Liver (tissue), 9 donors: ENCODE measurements around the gene ARNT2. TPM values are rescaled to one million over a fixed set of nuclear protein-coding genes. Genes with fewer than 3 reads are reported as not detected.

Experiments
- DNase-seq: peaks from one replicate; pipeline ENCODE4 v3.0.0-alpha.2; 2017; ENCODE audit warnings: low spot score
- H3K27ac ChIP-seq, 2 donors: one replicate each; pipeline ENCODE4 v1.7.0; 2013; ENCODE audit warnings: inconsistent platforms in 2 of 2, low read length in 2 of 2, control low read depth in 1 of 2, low read depth in 1 of 2, mild to moderate bottlenecking in 1 of 2
- H3K27me3 ChIP-seq, 4 donors: one replicate each; pipeline versions ENCODE4 v1.6.1 to v1.7.0; 2013; ENCODE audit warnings: low read length in 3 of 4, inconsistent platforms in 1 of 4, mild to moderate bottlenecking in 1 of 4, moderate library complexity in 1 of 4; ENCODE audit not compliant: control insufficient read depth in 4 of 4, insufficient read depth in 4 of 4
- H3K36me3 ChIP-seq, 4 donors: one replicate each; pipeline versions ENCODE4 v1.6.1 to v1.7.0; 2013; ENCODE audit warnings: low read length in 3 of 4, mild to moderate bottlenecking in 3 of 4, low read depth in 1 of 4, moderate library complexity in 1 of 4; ENCODE audit not compliant: control insufficient read depth in 4 of 4, insufficient read depth in 3 of 4
- H3K4me1 ChIP-seq, 4 donors: one replicate each; pipeline versions ENCODE4 v1.6.1 to v1.7.0; 2013; ENCODE audit warnings: low read length in 3 of 4, mild to moderate bottlenecking in 3 of 4, moderate library complexity in 1 of 4; ENCODE audit not compliant: control insufficient read depth in 4 of 4, insufficient read depth in 4 of 4
- H3K4me3 ChIP-seq, 3 donors: one replicate each; pipeline versions ENCODE4 v1.6.1 to v1.7.0; 2013; ENCODE audit warnings: low read length in 3 of 3, control low read depth in 1 of 3, low read depth in 1 of 3, mild to moderate bottlenecking in 1 of 3
- H3K9ac ChIP-seq, 2 donors: one replicate each; pipeline ENCODE4 v1.7.0; 2013; ENCODE audit warnings: low read length in 2 of 2, mild to moderate bottlenecking in 2 of 2, moderate library complexity in 2 of 2, control low read depth in 1 of 2, low read depth in 1 of 2
- H3K9me3 ChIP-seq, 4 donors: one replicate each; pipeline versions ENCODE4 v1.6.1 to v1.7.0; 2013; ENCODE audit warnings: low read length in 3 of 4; ENCODE audit not compliant: control insufficient read depth in 4 of 4
- EGR1 ChIP-seq, 2 donors: IDR thresholded peaks; 2 replicates each; pipeline ENCODE4 v1.6.1; 2016 to 2018; ENCODE audit warnings: antibody characterized with exemption in 2 of 2, low read depth in 2 of 2
- FOXA1 ChIP-seq: IDR thresholded peaks from 2 replicates; pipeline ENCODE4 v1.6.1; 2016; ENCODE audit warnings: antibody characterized with exemption
- FOXA2 ChIP-seq: IDR thresholded peaks from 2 replicates; pipeline ENCODE4 v1.6.1; 2016; ENCODE audit warnings: antibody characterized with exemption
- GABPA ChIP-seq, 2 donors: IDR thresholded peaks in 1 of 2; conservative IDR thresholded peaks in 1 of 2; 2 replicates each; pipeline ENCODE4 v1.6.1; 2016; ENCODE audit warnings: antibody characterized with exemption in 2 of 2, mild to moderate bottlenecking in 1 of 2, moderate library complexity in 1 of 2
- HNF4A ChIP-seq, 2 donors: conservative IDR thresholded peaks; 2 replicates each; pipeline ENCODE4 v1.6.1; 2016; ENCODE audit warnings: antibody characterized with exemption in 2 of 2, mild to moderate bottlenecking in 2 of 2
- HNF4G ChIP-seq: IDR thresholded peaks from 2 replicates; pipeline ENCODE4 v1.6.1; 2016; ENCODE audit warnings: antibody characterized with exemption
- JUND ChIP-seq, 2 donors: IDR thresholded peaks; 2 replicates each; pipeline ENCODE4 v1.6.1; 2016; ENCODE audit warnings: antibody characterized with exemption in 2 of 2
- NR2F2 ChIP-seq: IDR thresholded peaks from 2 replicates; pipeline ENCODE4 v1.6.1; 2016; ENCODE audit warnings: antibody characterized with exemption
- RAD21 ChIP-seq, 2 donors: IDR thresholded peaks; 2 replicates each; pipeline ENCODE4 v1.6.1; 2016; ENCODE audit warnings: antibody characterized with exemption in 2 of 2, mild to moderate bottlenecking in 2 of 2
- RXRA ChIP-seq, 2 donors: IDR thresholded peaks; 2 replicates each; pipeline ENCODE4 v1.6.1; 2017 to 2018; ENCODE audit warnings: antibody characterized with exemption in 2 of 2, mild to moderate bottlenecking in 1 of 2
- SP1 ChIP-seq: IDR thresholded peaks from 2 replicates; pipeline ENCODE4 v1.6.1; 2018; ENCODE audit warnings: antibody characterized with exemption, mild to moderate bottlenecking
- TAF1 ChIP-seq: conservative IDR thresholded peaks from 2 replicates; pipeline ENCODE4 v1.6.1; 2016; ENCODE audit warnings: antibody characterized with exemption, mild to moderate bottlenecking
- YY1 ChIP-seq: IDR thresholded peaks from 2 replicates; pipeline ENCODE4 v1.6.1; 2016; ENCODE audit warnings: antibody characterized with exemption, mild to moderate bottlenecking
- WGBS: extraction: QIAGEN DNeasy Blood & Tissue Kit; methylation state at CpG from one replicate; pipeline ENCODE4 v1.1.7; 2013; 5-methylcytosine and 5-hydroxymethylcytosine counted together
- polyA plus RNA-seq, 2 donors: library from polyadenylated mRNA; stranded (reverse) in 1 of 2; unstranded in 1 of 2; fragments of 200-250 nt in 1 of 2; fragments of >200 nt in 1 of 2; fragmentation: Nextera tagmentation in 1 of 2; extraction: Ambion mirVana in 1 of 2; gene quantifications; one replicate each; pipeline versions ENCODE4 v1.2.1 to v1.2.3, GENCODE V29; 2013 to 2015
- total RNA-seq, 2 donors: library from RNA; depleted of rRNA; stranded (reverse); fragments of >200 nt; gene quantifications; one replicate each; pipeline ENCODE4 v1.2.3, GENCODE V29; 2014
- TF ChIP-seq, protein P1 (sequence below): IDR thresholded peaks from 2 replicates; pipeline ENCODE4 v1.6.1; 2016; ENCODE audit warnings: antibody characterized with exemption
- TF ChIP-seq, protein P2 (sequence below): IDR thresholded peaks from 2 replicates; pipeline ENCODE4 v1.6.1; 2016; ENCODE audit warnings: antibody characterized with exemption
- TF ChIP-seq, protein P3 (sequence below): IDR thresholded peaks from 2 replicates; pipeline ENCODE4 v1.6.1; 2016; ENCODE audit warnings: antibody characterized with exemption
- TF ChIP-seq, protein P4 (sequence below): IDR thresholded peaks from 2 replicates; pipeline ENCODE4 v1.6.1; 2016; ENCODE audit warnings: antibody characterized with exemption, mild to moderate bottlenecking
- donor health status: healthy.
- donor health status: healthy.
- donor health status: healthy.
- donor health status: healthy.
- donor health status: healthy.

Gene ARNT2
- total and polyA plus RNA-seq, 4 donors: 0.17 to 0.92 (median 0.54) TPM

DNA sequence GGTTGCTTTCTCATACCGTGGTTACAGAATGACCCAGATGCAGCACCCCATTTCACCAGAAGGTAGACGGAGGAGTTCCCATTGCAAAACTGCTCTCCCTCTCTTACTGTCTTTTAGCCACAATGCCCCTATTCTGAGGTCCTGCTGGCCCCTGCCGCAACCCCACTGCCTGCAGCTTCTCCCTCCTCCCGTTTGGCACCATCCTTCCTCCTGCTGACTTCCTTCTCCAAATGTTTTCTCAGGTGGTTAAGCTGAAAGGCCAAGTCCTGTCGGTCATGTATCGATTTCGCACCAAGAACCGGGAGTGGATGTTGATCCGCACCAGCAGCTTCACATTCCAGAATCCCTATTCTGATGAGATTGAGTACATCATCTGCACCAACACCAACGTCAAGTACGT lies 158.7 kb downstream of the ARNT2 start:
- H3K9me3 ChIP-seq: no peaks in the 10 kb centered on the region
- WGBS: 82% methylated on average over 11 of the region's 11 CpGs
- H3K27me3 ChIP-seq: peaks cover 0 to 2% (median 0%) of the 10 kb centered on the region in 4 donors
- no peak for TF ChIP-seq SP1
- TF ChIP-seq, protein P1, sequence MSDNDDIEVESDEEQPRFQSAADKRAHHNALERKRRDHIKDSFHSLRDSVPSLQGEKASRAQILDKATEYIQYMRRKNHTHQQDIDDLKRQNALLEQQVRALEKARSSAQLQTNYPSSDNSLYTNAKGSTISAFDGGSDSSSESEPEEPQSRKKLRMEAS: no peak
- no peak for TF ChIP-seq GABPA (IDR thresholded peaks at IDR 0.05 in 1 of 2, conservative IDR thresholded peaks at IDR 0.05 in 1 of 2)
- no peak for TF ChIP-seq HNF4G
- TF ChIP-seq TAF1: no peak
- no peak for TF ChIP-seq YY1
- TF ChIP-seq HNF4A (conservative IDR thresholded peaks at IDR 0.05): no peak
- TF ChIP-seq FOXA1: no peak
- TF ChIP-seq FOXA2: no peak
- no peak for TF ChIP-seq RAD21 (IDR thresholded peaks at IDR 0.05)
- TF ChIP-seq EGR1 (IDR thresholded peaks at IDR 0.05; ENCODE audit: low read depth in 2 of 2): no peak
- TF ChIP-seq, protein P2, sequence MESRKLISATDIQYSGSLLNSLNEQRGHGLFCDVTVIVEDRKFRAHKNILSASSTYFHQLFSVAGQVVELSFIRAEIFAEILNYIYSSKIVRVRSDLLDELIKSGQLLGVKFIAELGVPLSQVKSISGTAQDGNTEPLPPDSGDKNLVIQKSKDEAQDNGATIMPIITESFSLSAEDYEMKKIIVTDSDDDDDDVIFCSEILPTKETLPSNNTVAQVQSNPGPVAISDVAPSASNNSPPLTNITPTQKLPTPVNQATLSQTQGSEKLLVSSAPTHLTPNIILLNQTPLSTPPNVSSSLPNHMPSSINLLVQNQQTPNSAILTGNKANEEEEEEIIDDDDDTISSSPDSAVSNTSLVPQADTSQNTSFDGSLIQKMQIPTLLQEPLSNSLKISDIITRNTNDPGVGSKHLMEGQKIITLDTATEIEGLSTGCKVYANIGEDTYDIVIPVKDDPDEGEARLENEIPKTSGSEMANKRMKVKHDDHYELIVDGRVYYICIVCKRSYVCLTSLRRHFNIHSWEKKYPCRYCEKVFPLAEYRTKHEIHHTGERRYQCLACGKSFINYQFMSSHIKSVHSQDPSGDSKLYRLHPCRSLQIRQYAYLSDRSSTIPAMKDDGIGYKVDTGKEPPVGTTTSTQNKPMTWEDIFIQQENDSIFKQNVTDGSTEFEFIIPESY: no peak
- H3K27ac ChIP-seq: no peak overlapping the region
- H3K9ac ChIP-seq: no peak overlapping the region
- H3K4me3 ChIP-seq: no peak overlapping the region
- peaks cover 0 to under 1% (median 0%) of the 10 kb centered on the region in 4 donors for H3K4me1 ChIP-seq
- peak; percentile 17 for DNase-seq
- no peaks in the 10 kb centered on the region for H3K36me3 ChIP-seq

DNA sequence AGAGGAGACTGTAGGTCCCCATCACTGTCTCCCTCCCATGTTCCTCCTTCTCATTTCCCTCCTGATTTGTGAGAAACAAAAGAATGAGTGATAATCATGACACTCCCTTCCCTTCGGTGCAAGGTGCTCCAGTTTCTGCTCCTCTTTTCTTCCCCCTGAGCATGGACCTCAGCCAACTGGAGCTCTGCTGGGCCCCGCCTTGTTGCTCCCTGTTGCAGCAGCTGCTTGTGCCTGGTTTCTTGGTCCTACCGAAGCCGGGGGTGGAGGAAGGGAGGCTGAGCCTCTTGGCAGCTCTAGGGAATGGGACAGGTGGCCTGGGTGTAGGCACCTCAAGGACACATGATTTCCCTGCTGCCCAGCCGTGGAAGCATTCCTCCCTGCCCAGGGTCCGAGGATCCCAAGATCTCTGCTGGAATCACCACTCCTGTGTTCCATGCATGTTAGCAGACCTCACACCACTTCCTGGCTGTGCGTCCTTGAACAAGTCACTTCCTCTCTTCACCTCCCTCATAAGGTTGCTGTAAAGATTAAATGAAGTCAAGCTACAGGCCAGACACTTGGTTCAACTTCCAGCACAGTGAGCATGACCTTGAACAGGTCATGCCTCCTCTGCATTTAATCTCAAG lies 159.3 kb downstream of the ARNT2 start:
- TF ChIP-seq TAF1: no peak
- TF ChIP-seq, protein P3, sequence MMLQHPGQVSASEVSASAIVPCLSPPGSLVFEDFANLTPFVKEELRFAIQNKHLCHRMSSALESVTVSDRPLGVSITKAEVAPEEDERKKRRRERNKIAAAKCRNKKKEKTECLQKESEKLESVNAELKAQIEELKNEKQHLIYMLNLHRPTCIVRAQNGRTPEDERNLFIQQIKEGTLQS: no peak
- no peak for TF ChIP-seq YY1
- TF ChIP-seq, protein P4, sequence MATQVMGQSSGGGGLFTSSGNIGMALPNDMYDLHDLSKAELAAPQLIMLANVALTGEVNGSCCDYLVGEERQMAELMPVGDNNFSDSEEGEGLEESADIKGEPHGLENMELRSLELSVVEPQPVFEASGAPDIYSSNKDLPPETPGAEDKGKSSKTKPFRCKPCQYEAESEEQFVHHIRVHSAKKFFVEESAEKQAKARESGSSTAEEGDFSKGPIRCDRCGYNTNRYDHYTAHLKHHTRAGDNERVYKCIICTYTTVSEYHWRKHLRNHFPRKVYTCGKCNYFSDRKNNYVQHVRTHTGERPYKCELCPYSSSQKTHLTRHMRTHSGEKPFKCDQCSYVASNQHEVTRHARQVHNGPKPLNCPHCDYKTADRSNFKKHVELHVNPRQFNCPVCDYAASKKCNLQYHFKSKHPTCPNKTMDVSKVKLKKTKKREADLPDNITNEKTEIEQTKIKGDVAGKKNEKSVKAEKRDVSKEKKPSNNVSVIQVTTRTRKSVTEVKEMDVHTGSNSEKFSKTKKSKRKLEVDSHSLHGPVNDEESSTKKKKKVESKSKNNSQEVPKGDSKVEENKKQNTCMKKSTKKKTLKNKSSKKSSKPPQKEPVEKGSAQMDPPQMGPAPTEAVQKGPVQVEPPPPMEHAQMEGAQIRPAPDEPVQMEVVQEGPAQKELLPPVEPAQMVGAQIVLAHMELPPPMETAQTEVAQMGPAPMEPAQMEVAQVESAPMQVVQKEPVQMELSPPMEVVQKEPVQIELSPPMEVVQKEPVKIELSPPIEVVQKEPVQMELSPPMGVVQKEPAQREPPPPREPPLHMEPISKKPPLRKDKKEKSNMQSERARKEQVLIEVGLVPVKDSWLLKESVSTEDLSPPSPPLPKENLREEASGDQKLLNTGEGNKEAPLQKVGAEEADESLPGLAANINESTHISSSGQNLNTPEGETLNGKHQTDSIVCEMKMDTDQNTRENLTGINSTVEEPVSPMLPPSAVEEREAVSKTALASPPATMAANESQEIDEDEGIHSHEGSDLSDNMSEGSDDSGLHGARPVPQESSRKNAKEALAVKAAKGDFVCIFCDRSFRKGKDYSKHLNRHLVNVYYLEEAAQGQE: no peak
- no peak for TF ChIP-seq FOXA2
- TF ChIP-seq FOXA1: no peak
- TF ChIP-seq, protein P1: no peak
- no peak for TF ChIP-seq RXRA (IDR thresholded peaks at IDR 0.05)
- no peak for TF ChIP-seq GABPA (IDR thresholded peaks at IDR 0.05 in 1 of 2, conservative IDR thresholded peaks at IDR 0.05 in 1 of 2)
- no peak for TF ChIP-seq HNF4G
- no peak for TF ChIP-seq SP1
- TF ChIP-seq EGR1 (IDR thresholded peaks at IDR 0.05; ENCODE audit: low read depth in 2 of 2): no peak
- TF ChIP-seq JUND (IDR thresholded peaks at IDR 0.05): no peak
- no peak for TF ChIP-seq RAD21 (IDR thresholded peaks at IDR 0.05)
- no peak for TF ChIP-seq HNF4A (conservative IDR thresholded peaks at IDR 0.05)
- TF ChIP-seq NR2F2: no peak
- Histone ChIP-seq H3K4me1 (peaks cover 0 to 3% (median 0%) of the 10 kb centered on the region in 4 donors), H3K4me3 (no peak overlapping the region), H3K27me3 (peaks cover 0 to 2% (median 0%) of the 10 kb centered on the region in 4 donors), H3K36me3 (no peaks in the 10 kb centered on the region), H3K9ac (no peak overlapping the region), H3K9me3 (no peaks in the 10 kb centered on the region), H3K27ac (no peak overlapping the region)
- DNase-seq: peak; percentile 28
- 73% methylated on average over 7 of the region's 7 CpGs for WGBS
